Epithelial cell of proximal tubule (primary cell): Measurements from ENCODE around the gene MGAT5. TPM values are rescaled to one million over a fixed set of nuclear protein-coding genes. Genes with fewer than 3 reads are reported as not detected.

Source experiments
- DNase-seq: peaks from one replicate; pipeline ENCODE4 v3.0.0-alpha.2; 2011; ENCODE audit warnings: low read depth
- H3K4me3 ChIP-seq: 2 replicates; pipeline ENCODE4 v1.5.1; 2011; ENCODE audit warnings: low read depth, mild to moderate bottlenecking, low read length
- CTCF ChIP-seq: conservative IDR thresholded peaks from 2 replicates; pipeline ENCODE4 v1.5.1; 2012; ENCODE audit warnings: low read depth, mild to moderate bottlenecking, low read length
- total RNA-seq: library from RNA; depleted of rRNA; stranded (reverse); fragments of >200 nt; gene quantifications from 2 replicates; pipeline ENCODE4 v1.2.3, GENCODE V29; 2015

The MGAT5 gene
- total RNA-seq, 1 donor from 2014 or later = 34.0 TPM

GRCh38 chr2:134372611-134373131, 118.8 kb downstream of the MGAT5 start:
- no peak for DNase-seq
- TF ChIP-seq CTCF = no peak
- H3K4me3 ChIP-seq = no peak overlapping the region

GRCh38 chr2:134375935-134376334, 122.1 kb downstream of the MGAT5 start:
- peak; percentile 48 for TF ChIP-seq CTCF
- H3K4me3 ChIP-seq = no peak overlapping the region
- DNase-seq = no peak

- no peak for TF ChIP-seq CTCF
- no peak for DNase-seq
These were observed 123.9 kb downstream of the MGAT5 start for GRCh38 chr2:134377730-134378129.

GRCh38 chr2:134379293-134379692, 125.4 kb downstream of the MGAT5 start:
- TF ChIP-seq CTCF = no peak
- no peak for DNase-seq
- no peak overlapping the region for H3K4me3 ChIP-seq

More at GRCh38 chr2:134377730-134378129, 123.9 kb downstream of the MGAT5 start:
- no peak overlapping the region for H3K4me3 ChIP-seq

GRCh38 chr2:134379722-134380121, 125.8 kb downstream of the MGAT5 start:
- no peak for TF ChIP-seq CTCF
- DNase-seq = no peak
- no peak overlapping the region for H3K4me3 ChIP-seq

GRCh38 chr2:134381141-134381540, 127.3 kb downstream of the MGAT5 start:
- TF ChIP-seq CTCF = no peak
- no peak for DNase-seq
- H3K4me3 ChIP-seq = no peak overlapping the region

- no peak overlapping the region for H3K4me3 ChIP-seq
- DNase-seq = no peak
These were observed 130.3 kb downstream of the MGAT5 start for GRCh38 chr2:134384131-134384530.

More at GRCh38 chr2:134384131-134384530, 130.3 kb downstream of the MGAT5 start:
- no peak for TF ChIP-seq CTCF
